Measurements from ENCODE around the gene EPHB2.

EPHB2 gene

DNA sequence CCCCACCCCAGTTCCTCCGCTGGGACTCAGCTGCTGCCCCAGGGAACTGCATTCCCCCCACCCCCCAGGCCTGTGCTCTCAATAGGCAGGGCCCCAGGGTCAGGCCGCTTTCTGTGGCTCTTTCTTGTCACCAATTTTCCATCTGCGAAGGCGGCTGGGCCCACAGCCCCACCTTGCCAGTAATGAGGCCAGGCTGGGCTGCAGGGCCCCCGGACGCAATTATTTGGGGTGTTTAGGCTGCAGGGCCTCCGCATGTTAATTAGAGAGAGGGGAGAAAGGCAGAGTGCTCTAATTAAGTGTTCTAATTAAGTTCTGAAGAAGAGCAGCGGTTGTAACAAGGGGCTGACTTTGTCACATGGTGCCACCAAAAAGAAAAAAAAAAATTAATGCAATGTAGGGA, 71.8 kb downstream of the EPHB2 start:
- no peak overlapping the region for H2AFZ ChIP-seq (ENCODE audit: low read length)
- H3K18ac ChIP-seq (ENCODE audit: low read length) = no peak overlapping the region
- no peak overlapping the region for H3K14ac ChIP-seq (ENCODE audit: low read length)
- no peaks in the 10 kb centered on the region for H3K27me3 ChIP-seq (ENCODE audit: control insufficient read depth in 3 of 3, insufficient read depth in 3 of 3, low read depth in 1 of 3, low read length in 3 of 3)
- no peak overlapping the region for H2BK12ac ChIP-seq (ENCODE audit: low read length)
- peak overlapping the region; percentile 65 for H2BK15ac ChIP-seq (ENCODE audit: low read length)
- H3K4me3 ChIP-seq (ENCODE audit: low read length in 2 of 2) = no peak overlapping the region
- H3K4me1 ChIP-seq (ENCODE audit: control insufficient read depth in 2 of 2, insufficient read depth in 1 of 2, low read depth in 1 of 2, low read length in 2 of 2) = peaks cover 32 to 35% of the 10 kb centered on the region in 2 donors
- H4K8ac ChIP-seq (ENCODE audit: low read depth, low read length) = no peak overlapping the region
- H2BK120ac ChIP-seq (ENCODE audit: low read depth, low read length) = no peak overlapping the region
- no CpG with 5 or more reads among the region's 8 CpGs for WGBS, 2 donors (ENCODE audit: extremely low coverage in 2 of 2, insufficient read length in 2 of 2, insufficient replicate concordance in 1 of 2)
- H3K23ac ChIP-seq (ENCODE audit: low read depth, low read length, poor library complexity) = no peak overlapping the region
- peaks cover 2% of the 10 kb centered on the region for H3K79me1 ChIP-seq (ENCODE audit: low read depth, low read length)
- peak overlapping the region; percentile 84 for H3K27ac ChIP-seq (replicated peaks; ENCODE audit: low read length)
- H4K91ac ChIP-seq (ENCODE audit: low read depth, low read length, poor library complexity) = no peak overlapping the region
- H3K36me3 ChIP-seq (replicated peaks in 1 of 2; ENCODE audit: control insufficient read depth in 2 of 2, insufficient read depth in 2 of 2, low read length in 2 of 2) = peaks cover 4 to 13% of the 10 kb centered on the region in 2 donors
- H3K4me2 ChIP-seq (ENCODE audit: insufficient read depth, low read length, poor library complexity, severe bottlenecking) = no peak overlapping the region
- no peak overlapping the region for H3K4ac ChIP-seq (ENCODE audit: low read length)
- DNase-seq (ENCODE audit: low spot score) = no peak
- no peak overlapping the region for H3K9ac ChIP-seq (ENCODE audit: low read depth, low read length, poor library complexity)
- H2AK5ac ChIP-seq (ENCODE audit: low read depth, low read length) = no peak overlapping the region
- no peak overlapping the region for H2BK5ac ChIP-seq (ENCODE audit: low read length)
- no peaks in the 10 kb centered on the region for H3K9me3 ChIP-seq (replicated peaks in 1 of 2; ENCODE audit: control insufficient read depth in 2 of 2, insufficient read depth in 1 of 2, low read depth in 1 of 2, low read length in 2 of 2)

DNA sequence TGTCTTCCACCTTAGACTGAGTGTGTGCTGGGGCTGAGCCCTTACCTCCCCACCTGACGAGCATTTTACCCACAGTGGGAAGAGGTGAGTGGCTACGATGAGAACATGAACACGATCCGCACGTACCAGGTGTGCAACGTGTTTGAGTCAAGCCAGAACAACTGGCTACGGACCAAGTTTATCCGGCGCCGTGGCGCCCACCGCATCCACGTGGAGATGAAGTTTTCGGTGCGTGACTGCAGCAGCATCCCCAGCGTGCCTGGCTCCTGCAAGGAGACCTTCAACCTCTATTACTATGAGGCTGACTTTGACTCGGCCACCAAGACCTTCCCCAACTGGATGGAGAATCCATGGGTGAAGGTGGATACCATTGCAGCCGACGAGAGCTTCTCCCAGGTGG, 73.7 kb downstream of the EPHB2 start:
- Histone ChIP-seq H3K18ac (ENCODE audit: low read length) (peak overlapping the region; percentile 36), H2BK5ac (ENCODE audit: low read length) (peak overlapping the region; percentile 78), H2AK5ac (ENCODE audit: low read depth, low read length) (peak overlapping the region; percentile 78), H3K4me3 (ENCODE audit: low read length in 2 of 2) (no peak overlapping the region), H3K14ac (ENCODE audit: low read length) (no peak overlapping the region), H3K4ac (ENCODE audit: low read length) (no peak overlapping the region), H3K23ac (ENCODE audit: low read depth, low read length, poor library complexity) (no peak overlapping the region), H3K27me3 (ENCODE audit: control insufficient read depth in 3 of 3, insufficient read depth in 3 of 3, low read depth in 1 of 3, low read length in 3 of 3) (no peaks in the 10 kb centered on the region), H3K9me3 (replicated peaks in 1 of 2; ENCODE audit: control insufficient read depth in 2 of 2, insufficient read depth in 1 of 2, low read depth in 1 of 2, low read length in 2 of 2) (no peaks in the 10 kb centered on the region), H2BK12ac (ENCODE audit: low read length) (peak overlapping the region; percentile 70), H2BK120ac (ENCODE audit: low read depth, low read length) (no peak overlapping the region), H3K27ac (replicated peaks; ENCODE audit: low read length) (no peak overlapping the region), H2BK15ac (ENCODE audit: low read length) (peak overlapping the region; percentile 39), H3K9ac (ENCODE audit: low read depth, low read length, poor library complexity) (peak overlapping the region; percentile 51), H4K91ac (ENCODE audit: low read depth, low read length, poor library complexity) (peak overlapping the region; percentile 25), H3K4me2 (ENCODE audit: insufficient read depth, low read length, poor library complexity, severe bottlenecking) (no peak overlapping the region), H2AFZ (ENCODE audit: low read length) (no peak overlapping the region), H3K36me3 (replicated peaks in 1 of 2; ENCODE audit: control insufficient read depth in 2 of 2, insufficient read depth in 2 of 2, low read length in 2 of 2) (peaks cover 4 to 13% of the 10 kb centered on the region in 2 donors), H4K8ac (ENCODE audit: low read depth, low read length) (no peak overlapping the region), H3K4me1 (ENCODE audit: control insufficient read depth in 2 of 2, insufficient read depth in 1 of 2, low read depth in 1 of 2, low read length in 2 of 2) (peaks cover 28 to 31% of the 10 kb centered on the region in 2 donors), H3K79me1 (ENCODE audit: low read depth, low read length) (no peaks in the 10 kb centered on the region)
- DNase-seq (ENCODE audit: low spot score) = no peak
- WGBS, 2 donors (ENCODE audit: extremely low coverage in 2 of 2, insufficient read length in 2 of 2, insufficient replicate concordance in 1 of 2) = no CpG with 5 or more reads among the region's 19 CpGs

DNA sequence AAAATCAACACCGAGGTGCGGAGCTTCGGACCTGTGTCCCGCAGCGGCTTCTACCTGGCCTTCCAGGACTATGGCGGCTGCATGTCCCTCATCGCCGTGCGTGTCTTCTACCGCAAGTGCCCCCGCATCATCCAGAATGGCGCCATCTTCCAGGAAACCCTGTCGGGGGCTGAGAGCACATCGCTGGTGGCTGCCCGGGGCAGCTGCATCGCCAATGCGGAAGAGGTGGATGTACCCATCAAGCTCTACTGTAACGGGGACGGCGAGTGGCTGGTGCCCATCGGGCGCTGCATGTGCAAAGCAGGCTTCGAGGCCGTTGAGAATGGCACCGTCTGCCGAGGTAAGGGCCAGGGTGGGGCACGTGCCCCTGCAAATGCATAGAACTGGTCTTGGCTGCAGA, 74.1 kb downstream of the EPHB2 start:
- H2BK12ac ChIP-seq (ENCODE audit: low read length) = no peak overlapping the region
- DNase-seq (ENCODE audit: low spot score) = no peak
- peaks cover 28 to 33% of the 10 kb centered on the region in 2 donors for H3K4me1 ChIP-seq (ENCODE audit: control insufficient read depth in 2 of 2, insufficient read depth in 1 of 2, low read depth in 1 of 2, low read length in 2 of 2)
- H3K27ac ChIP-seq (replicated peaks; ENCODE audit: low read length) = no peak overlapping the region
- H2AFZ ChIP-seq (ENCODE audit: low read length) = no peak overlapping the region
- peak overlapping the region; percentile 16 for H3K9ac ChIP-seq (ENCODE audit: low read depth, low read length, poor library complexity)
- H3K23ac ChIP-seq (ENCODE audit: low read depth, low read length, poor library complexity) = no peak overlapping the region
- H4K8ac ChIP-seq (ENCODE audit: low read depth, low read length) = no peak overlapping the region
- peak overlapping the region; percentile 39 for H2BK15ac ChIP-seq (ENCODE audit: low read length)
- peak overlapping the region; percentile 38 for H3K4ac ChIP-seq (ENCODE audit: low read length)
- peak overlapping the region; percentile 23 for H3K18ac ChIP-seq (ENCODE audit: low read length)
- no CpG with 5 or more reads among the region's 27 CpGs for WGBS, 2 donors (ENCODE audit: extremely low coverage in 2 of 2, insufficient read length in 2 of 2, insufficient replicate concordance in 1 of 2)
- H3K4me3 ChIP-seq (ENCODE audit: low read length in 2 of 2) = no peak overlapping the region
- peaks cover 4 to 13% of the 10 kb centered on the region in 2 donors for H3K36me3 ChIP-seq (replicated peaks in 1 of 2; ENCODE audit: control insufficient read depth in 2 of 2, insufficient read depth in 2 of 2, low read length in 2 of 2)
- no peak overlapping the region for H3K14ac ChIP-seq (ENCODE audit: low read length)
- H3K27me3 ChIP-seq (ENCODE audit: control insufficient read depth in 3 of 3, insufficient read depth in 3 of 3, low read depth in 1 of 3, low read length in 3 of 3) = no peaks in the 10 kb centered on the region
- H3K79me1 ChIP-seq (ENCODE audit: low read depth, low read length) = no peaks in the 10 kb centered on the region
- peak overlapping the region; percentile 78 for H2AK5ac ChIP-seq (ENCODE audit: low read depth, low read length)
- peak overlapping the region; percentile 25 for H4K91ac ChIP-seq (ENCODE audit: low read depth, low read length, poor library complexity)
- no peaks in the 10 kb centered on the region for H3K9me3 ChIP-seq (replicated peaks in 1 of 2; ENCODE audit: control insufficient read depth in 2 of 2, insufficient read depth in 1 of 2, low read depth in 1 of 2, low read length in 2 of 2)
- H2BK5ac ChIP-seq (ENCODE audit: low read length) = peak overlapping the region; percentile 78
- no peak overlapping the region for H2BK120ac ChIP-seq (ENCODE audit: low read depth, low read length)
- no peak overlapping the region for H3K4me2 ChIP-seq (ENCODE audit: insufficient read depth, low read length, poor library complexity, severe bottlenecking)

- Histone ChIP-seq H3K79me1 (ENCODE audit: low read depth, low read length) (no peaks in the 10 kb centered on the region), H3K36me3 (replicated peaks in 1 of 2; ENCODE audit: control insufficient read depth in 2 of 2, insufficient read depth in 2 of 2, low read length in 2 of 2) (peaks cover 4 to 13% of the 10 kb centered on the region in 2 donors), H3K14ac (ENCODE audit: low read length) (no peak overlapping the region), H3K27me3 (ENCODE audit: control insufficient read depth in 3 of 3, insufficient read depth in 3 of 3, low read depth in 1 of 3, low read length in 3 of 3) (no peaks in the 10 kb centered on the region), H3K4me3 (ENCODE audit: low read length in 2 of 2) (no peak overlapping the region), H4K8ac (ENCODE audit: low read depth, low read length) (no peak overlapping the region), H2AFZ (ENCODE audit: low read length) (no peak overlapping the region), H3K18ac (ENCODE audit: low read length) (no peak overlapping the region), H3K4ac (ENCODE audit: low read length) (no peak overlapping the region), H3K9me3 (replicated peaks in 1 of 2; ENCODE audit: control insufficient read depth in 2 of 2, insufficient read depth in 1 of 2, low read depth in 1 of 2, low read length in 2 of 2) (no peaks in the 10 kb centered on the region), H2BK12ac (ENCODE audit: low read length) (no peak overlapping the region), H2BK15ac (ENCODE audit: low read length) (no peak overlapping the region), H4K91ac (ENCODE audit: low read depth, low read length, poor library complexity) (no peak overlapping the region), H3K23ac (ENCODE audit: low read depth, low read length, poor library complexity) (no peak overlapping the region), H3K4me1 (ENCODE audit: control insufficient read depth in 2 of 2, insufficient read depth in 1 of 2, low read depth in 1 of 2, low read length in 2 of 2) (peaks cover 30 to 32% of the 10 kb centered on the region in 2 donors), H3K27ac (replicated peaks; ENCODE audit: low read length) (no peak overlapping the region), H2AK5ac (ENCODE audit: low read depth, low read length) (no peak overlapping the region), H2BK5ac (ENCODE audit: low read length) (no peak overlapping the region), H3K9ac (ENCODE audit: low read depth, low read length, poor library complexity) (no peak overlapping the region), H2BK120ac (ENCODE audit: low read depth, low read length) (no peak overlapping the region), H3K4me2 (ENCODE audit: insufficient read depth, low read length, poor library complexity, severe bottlenecking) (no peak overlapping the region)
- DNase-seq (ENCODE audit: low spot score) = no peak
- no CpG with 5 or more reads among the region's 1 CpG for WGBS, 2 donors (ENCODE audit: extremely low coverage in 2 of 2, insufficient read length in 2 of 2, insufficient replicate concordance in 1 of 2)
Observed at GRCh38 chr1:22786101-22786500, 75.5 kb downstream of the EPHB2 start.

All from neuronal stem cell (in vitro differentiated cells).